ENCODE results near the gene C1GALT1. TPM values are rescaled to one million over a fixed set of nuclear protein-coding genes. Genes with fewer than 3 reads are reported as not detected.

Gene C1GALT1
- total RNA-seq, 1 donor from 2014 or later: 15.3 TPM

DNA sequence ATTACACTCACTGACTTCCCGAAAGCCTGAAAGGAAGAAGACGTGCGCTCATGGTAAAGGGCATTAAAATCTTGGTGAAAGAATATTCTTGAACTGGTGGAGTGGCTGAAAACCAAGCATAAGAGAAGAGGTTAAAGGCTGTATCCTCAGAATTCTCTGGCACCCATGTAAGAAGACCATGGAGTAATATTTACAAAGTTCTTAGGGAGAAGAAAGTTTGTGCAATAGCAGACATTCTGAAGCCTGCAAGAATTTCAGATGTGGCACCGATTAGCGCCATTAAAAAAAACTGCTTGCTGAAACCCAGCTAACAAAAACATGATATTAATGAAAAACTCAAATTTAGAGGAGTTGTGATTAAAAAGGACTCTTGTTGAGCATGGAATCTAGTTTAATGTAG lies 44.1 kb downstream of the C1GALT1 start:
- DNase-seq: no peak
- Mint-ChIP-seq H3K4me3 (ENCODE audit: unreplicated experiment) (no peak overlapping the region), H3K9me3 (ENCODE audit: unreplicated experiment) (peaks cover 6% of the 10 kb centered on the region), H3K27me3 (ENCODE audit: unreplicated experiment) (no peaks in the 10 kb centered on the region), H3K4me1 (ENCODE audit: low read depth, unreplicated experiment) (no peaks in the 10 kb centered on the region), H3K27ac (ENCODE audit: unreplicated experiment) (no peak overlapping the region), H3K36me3 (ENCODE audit: unreplicated experiment) (peaks cover 6% of the 10 kb centered on the region)
- TF ChIP-seq, protein P1, sequence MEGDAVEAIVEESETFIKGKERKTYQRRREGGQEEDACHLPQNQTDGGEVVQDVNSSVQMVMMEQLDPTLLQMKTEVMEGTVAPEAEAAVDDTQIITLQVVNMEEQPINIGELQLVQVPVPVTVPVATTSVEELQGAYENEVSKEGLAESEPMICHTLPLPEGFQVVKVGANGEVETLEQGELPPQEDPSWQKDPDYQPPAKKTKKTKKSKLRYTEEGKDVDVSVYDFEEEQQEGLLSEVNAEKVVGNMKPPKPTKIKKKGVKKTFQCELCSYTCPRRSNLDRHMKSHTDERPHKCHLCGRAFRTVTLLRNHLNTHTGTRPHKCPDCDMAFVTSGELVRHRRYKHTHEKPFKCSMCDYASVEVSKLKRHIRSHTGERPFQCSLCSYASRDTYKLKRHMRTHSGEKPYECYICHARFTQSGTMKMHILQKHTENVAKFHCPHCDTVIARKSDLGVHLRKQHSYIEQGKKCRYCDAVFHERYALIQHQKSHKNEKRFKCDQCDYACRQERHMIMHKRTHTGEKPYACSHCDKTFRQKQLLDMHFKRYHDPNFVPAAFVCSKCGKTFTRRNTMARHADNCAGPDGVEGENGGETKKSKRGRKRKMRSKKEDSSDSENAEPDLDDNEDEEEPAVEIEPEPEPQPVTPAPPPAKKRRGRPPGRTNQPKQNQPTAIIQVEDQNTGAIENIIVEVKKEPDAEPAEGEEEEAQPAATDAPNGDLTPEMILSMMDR (IDR thresholded peaks at IDR 0.05; ENCODE audit: partially characterized antibody, unreplicated experiment): no peak

- peaks cover 10% of the 10 kb centered on the region for H3K36me3 Mint-ChIP-seq (ENCODE audit: unreplicated experiment)
- TF ChIP-seq, protein P1 (IDR thresholded peaks at IDR 0.05; ENCODE audit: partially characterized antibody, unreplicated experiment): no peak
- DNase-seq: no peak
- H3K9me3 Mint-ChIP-seq (ENCODE audit: unreplicated experiment): peaks cover 6% of the 10 kb centered on the region
- H3K27me3 Mint-ChIP-seq (ENCODE audit: unreplicated experiment): no peaks in the 10 kb centered on the region
- no peak overlapping the region for H3K27ac Mint-ChIP-seq (ENCODE audit: unreplicated experiment)
- H3K4me1 Mint-ChIP-seq (ENCODE audit: low read depth, unreplicated experiment): no peaks in the 10 kb centered on the region
- H3K4me3 Mint-ChIP-seq (ENCODE audit: unreplicated experiment): no peak overlapping the region
Measured at GRCh38 chr7:7228472-7228871, 46.1 kb downstream of the C1GALT1 start.

GRCh38 chr7:7228967-7229366 lies 46.6 kb downstream of the C1GALT1 start:
- peaks cover 6% of the 10 kb centered on the region for H3K9me3 Mint-ChIP-seq (ENCODE audit: unreplicated experiment)
- H3K4me3 Mint-ChIP-seq (ENCODE audit: unreplicated experiment): no peak overlapping the region
- no peak overlapping the region for H3K27ac Mint-ChIP-seq (ENCODE audit: unreplicated experiment)
- no peaks in the 10 kb centered on the region for H3K4me1 Mint-ChIP-seq (ENCODE audit: low read depth, unreplicated experiment)
- no peak for DNase-seq
- H3K36me3 Mint-ChIP-seq (ENCODE audit: unreplicated experiment): peaks cover 10% of the 10 kb centered on the region
- no peaks in the 10 kb centered on the region for H3K27me3 Mint-ChIP-seq (ENCODE audit: unreplicated experiment)
- TF ChIP-seq, protein P1 (IDR thresholded peaks at IDR 0.05; ENCODE audit: partially characterized antibody, unreplicated experiment): no peak

DNA sequence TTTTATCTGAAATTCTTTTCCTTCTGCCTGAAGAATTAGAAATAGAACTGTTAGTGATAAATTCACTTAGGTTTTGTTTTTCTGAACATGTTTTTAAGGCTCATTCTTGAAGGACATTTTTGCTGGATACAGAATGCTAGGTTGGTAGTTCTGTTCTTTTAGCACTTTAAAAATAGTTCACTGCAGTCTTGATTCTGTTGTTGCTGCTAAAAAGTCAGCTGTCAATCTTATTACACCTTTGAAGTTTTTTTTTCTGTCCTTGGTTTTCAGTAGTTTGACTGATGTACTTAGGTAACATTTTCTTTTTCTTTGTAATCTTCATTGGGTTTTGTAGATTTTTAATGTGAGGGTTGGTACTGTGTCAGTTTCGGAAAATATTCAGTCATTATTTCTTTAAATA lies 48.7 kb downstream of the C1GALT1 start:
- Mint-ChIP-seq H3K9me3 (ENCODE audit: unreplicated experiment) (peaks cover 6% of the 10 kb centered on the region), H3K27ac (ENCODE audit: unreplicated experiment) (no peak overlapping the region), H3K4me1 (ENCODE audit: low read depth, unreplicated experiment) (no peaks in the 10 kb centered on the region), H3K36me3 (ENCODE audit: unreplicated experiment) (peaks cover 10% of the 10 kb centered on the region), H3K27me3 (ENCODE audit: unreplicated experiment) (no peaks in the 10 kb centered on the region), H3K4me3 (ENCODE audit: unreplicated experiment) (no peak overlapping the region)
- TF ChIP-seq, protein P1 (IDR thresholded peaks at IDR 0.05; ENCODE audit: partially characterized antibody, unreplicated experiment): no peak
- DNase-seq: no peak

DNA sequence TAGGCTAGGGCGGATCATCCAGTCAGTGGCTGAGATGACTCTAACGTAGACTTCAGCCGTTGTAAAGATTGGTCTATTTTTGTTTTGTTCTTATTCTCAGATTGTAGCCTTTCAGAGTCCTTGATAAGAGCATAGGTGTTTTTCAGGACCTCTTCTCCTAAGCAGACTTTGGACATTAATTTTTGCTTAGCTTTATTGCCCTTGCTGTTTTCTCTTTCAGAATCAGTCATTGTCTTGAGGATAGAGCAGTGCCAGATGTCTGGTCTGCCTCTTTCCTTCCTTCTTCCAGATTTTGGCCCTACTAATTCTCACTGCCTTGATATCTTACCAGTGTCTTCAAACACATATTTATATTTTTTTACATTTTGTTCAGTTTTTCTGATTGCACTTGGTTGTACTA lies 49.5 kb downstream of the C1GALT1 start:
- H3K27me3 Mint-ChIP-seq (ENCODE audit: unreplicated experiment): no peaks in the 10 kb centered on the region
- peaks cover 6% of the 10 kb centered on the region for H3K9me3 Mint-ChIP-seq (ENCODE audit: unreplicated experiment)
- DNase-seq: no peak
- no peaks in the 10 kb centered on the region for H3K4me1 Mint-ChIP-seq (ENCODE audit: low read depth, unreplicated experiment)
- H3K27ac Mint-ChIP-seq (ENCODE audit: unreplicated experiment): no peak overlapping the region
- H3K36me3 Mint-ChIP-seq (ENCODE audit: unreplicated experiment): peaks cover 10% of the 10 kb centered on the region
- TF ChIP-seq, protein P1 (IDR thresholded peaks at IDR 0.05; ENCODE audit: partially characterized antibody, unreplicated experiment): no peak
- no peak overlapping the region for H3K4me3 Mint-ChIP-seq (ENCODE audit: unreplicated experiment)

Data from glutamatergic neuron (in vitro differentiated cells).